Activated CD8-positive, alpha-beta memory T cell treated with anti-CD3 and anti-CD28 coated beads, Interleukin-2, amount 10 ng/mL, durations not matched to agents 7 days and 5 days (primary cell): ENCODE measurements around the gene PDE11A. TPM values are rescaled to one million over a fixed set of nuclear protein-coding genes. Genes with fewer than 3 reads are reported as not detected.

Source experiments
- ATAC-seq: fragments of 150-1000 bp; cut with Tn5 transposase; one replicate; pipeline ENCODE4 v1.10.0; 2021; ENCODE audit warnings: moderate library complexity
- CTCF ChIA-PET: fragments of 350-600 bp; sonication (Branson Sonifier 250); formaldehyde crosslinking; loops from one replicate; lab custom pipeline; 2021; ENCODE audit warnings: antibody characterized with exemption; lab: Charles Lee
- DNase-seq: peaks from one replicate; pipeline ENCODE4 v3.0.0-alpha.2; 2020
- H3K27ac Mint-ChIP-seq: one replicate; pipeline ENCODE4 v1.8.0; 2021; ENCODE audit warnings: mild to moderate bottlenecking, mixed read lengths
- H3K27me3 Mint-ChIP-seq: one replicate; pipeline ENCODE4 v1.8.0; 2021; ENCODE audit warnings: mixed read lengths
- H3K36me3 Mint-ChIP-seq: one replicate; pipeline ENCODE4 v1.8.0; 2021; ENCODE audit warnings: mild to moderate bottlenecking, mixed read lengths
- H3K4me1 Mint-ChIP-seq: one replicate; pipeline ENCODE4 v1.8.0; 2021; ENCODE audit warnings: mixed read lengths
- H3K4me3 Mint-ChIP-seq: one replicate; pipeline ENCODE4 v1.8.0; 2021; ENCODE audit warnings: mild to moderate bottlenecking, moderate library complexity, mixed read lengths
- H3K9me3 Mint-ChIP-seq: one replicate; pipeline ENCODE4 v1.8.0; 2022; ENCODE audit warnings: low read depth, mixed read lengths
- total RNA-seq, 2 experiments: library from RNA; stranded (reverse); gene quantifications; one replicate each; pipeline ENCODE4 v1.2.3, GENCODE V29; 2021

Gene PDE11A
- total RNA-seq, 2 experiments from 2014 or later: not detected

DNA sequence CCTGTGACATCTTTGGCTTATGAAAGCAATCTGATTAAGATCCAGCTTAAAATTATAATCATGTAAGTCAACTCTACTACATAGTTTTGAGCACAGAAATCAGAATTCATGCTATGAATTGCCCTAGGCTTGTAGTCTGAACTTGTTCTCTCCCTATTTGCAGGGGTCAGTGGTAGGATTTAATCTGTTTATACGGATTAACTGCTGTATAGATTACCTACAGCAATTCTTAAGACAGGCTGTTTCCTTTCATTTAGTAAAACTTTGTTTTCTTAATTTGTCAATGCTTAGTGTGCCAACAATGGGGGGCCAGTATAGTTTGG is 287.9 kb downstream of the PDE11A start:
- H3K4me1 Mint-ChIP-seq: peaks cover 30% of the 10 kb centered on the region
- CTCF ChIA-PET: interaction anchor here (0.5 to 1.1 kb wide), 3 partner anchors 11 to 717 kb away, joined by 3 to 5 read pairs (median 4); no protein-coding TSS in a partner anchor
- H3K36me3 Mint-ChIP-seq: peaks cover 6% of the 10 kb centered on the region
- DNase-seq: no peak
- peak overlapping the region; percentile 79 for H3K27ac Mint-ChIP-seq
- peaks cover 2% of the 10 kb centered on the region for H3K27me3 Mint-ChIP-seq
- peak overlapping the region; percentile 45 for H3K4me3 Mint-ChIP-seq
- H3K9me3 Mint-ChIP-seq: peaks cover 3% of the 10 kb centered on the region
- ATAC-seq: no peak

DNA sequence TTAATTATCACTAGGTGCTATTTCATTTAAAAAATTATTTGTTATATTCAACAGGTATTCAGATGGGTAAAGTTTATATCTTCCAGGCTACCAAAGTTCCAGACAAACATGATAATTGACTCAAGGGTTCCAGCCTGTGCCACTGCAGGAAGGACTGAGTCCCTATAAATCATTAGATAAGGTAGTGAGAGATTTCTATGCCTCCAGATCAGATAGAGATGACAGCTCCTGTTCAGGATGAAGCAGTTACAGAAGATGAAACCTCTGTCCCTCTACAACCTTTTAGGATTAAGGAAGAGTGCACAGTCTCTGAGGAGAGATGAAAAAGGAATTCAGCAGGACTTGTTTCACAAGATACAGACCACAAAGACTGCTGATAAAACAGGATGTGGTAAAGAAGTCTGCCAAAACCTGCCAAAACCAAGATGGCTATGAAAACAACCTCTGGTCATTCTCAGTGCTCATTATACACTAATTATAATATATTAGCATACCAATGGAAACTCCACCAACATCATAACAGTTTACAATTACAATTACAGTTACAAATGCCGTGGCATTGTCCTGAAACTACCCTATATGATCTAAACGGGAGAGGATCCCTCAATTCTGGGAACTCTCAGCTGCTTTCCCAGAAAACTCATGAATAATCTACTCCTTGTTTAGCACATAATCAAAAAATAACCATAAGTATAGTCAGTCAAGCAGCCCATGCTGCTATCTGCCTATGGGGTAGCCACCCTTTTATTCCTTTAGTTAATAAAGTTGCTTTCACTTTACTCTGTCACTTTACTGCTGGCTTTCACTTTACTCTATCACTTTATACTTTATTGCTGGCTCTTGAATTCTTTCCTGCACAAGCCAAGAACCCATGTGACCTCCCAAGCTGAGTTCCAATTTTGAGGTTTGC is 288.5 kb downstream of the PDE11A start:
- peak overlapping the region; percentile 79 for H3K27ac Mint-ChIP-seq
- ATAC-seq: peak; percentile 85
- H3K27me3 Mint-ChIP-seq: peaks cover 2% of the 10 kb centered on the region
- DNase-seq: peak; percentile 56
- peaks cover 3% of the 10 kb centered on the region for H3K9me3 Mint-ChIP-seq
- peaks cover 30% of the 10 kb centered on the region for H3K4me1 Mint-ChIP-seq
- H3K4me3 Mint-ChIP-seq: peak overlapping the region; percentile 45
- CTCF ChIA-PET: interaction anchor here (0.5 to 1.1 kb wide), 4 partner anchors 10 to 718 kb away, joined by 3 to 5 read pairs (median 4); no protein-coding TSS in a partner anchor
- peaks cover 6% of the 10 kb centered on the region for H3K36me3 Mint-ChIP-seq

- no peak overlapping the region for H3K4me3 Mint-ChIP-seq
- peaks cover 3% of the 10 kb centered on the region for H3K9me3 Mint-ChIP-seq
- ATAC-seq: no peak
- CTCF ChIA-PET: interaction anchor here (1.0 to 1.6 kb wide), 3 partner anchors 11 to 19 kb away, joined by 4 read pairs; no protein-coding TSS in a partner anchor
- H3K27ac Mint-ChIP-seq: no peak overlapping the region
- H3K36me3 Mint-ChIP-seq: peaks cover 6% of the 10 kb centered on the region
- DNase-seq: no peak
- H3K4me1 Mint-ChIP-seq: peaks cover 30% of the 10 kb centered on the region
- H3K27me3 Mint-ChIP-seq: peaks cover 2% of the 10 kb centered on the region
Measured at GRCh38 chr2:177783091-177783490, 289.5 kb downstream of the PDE11A start.

DNA sequence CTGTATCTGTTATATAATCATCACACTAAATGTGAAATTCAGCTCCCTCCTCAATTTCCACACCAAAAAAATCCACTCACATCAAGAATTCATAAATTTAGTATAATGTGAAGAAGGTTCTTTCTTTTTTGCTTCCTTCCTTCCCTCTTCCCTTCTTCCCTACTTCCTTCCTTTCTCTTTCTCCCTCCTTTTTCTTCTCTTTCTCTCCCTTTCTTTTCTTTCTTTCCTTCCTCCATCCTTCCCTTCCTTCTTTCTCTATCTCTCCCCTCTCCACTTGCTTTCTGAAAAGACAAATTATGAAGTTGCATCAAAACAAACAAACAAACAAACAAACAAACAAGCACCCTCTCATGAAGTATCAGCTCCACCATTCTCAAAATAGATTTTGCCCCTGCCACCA is 290.0 kb downstream of the PDE11A start:
- Mint-ChIP-seq H3K36me3 (peaks cover 6% of the 10 kb centered on the region), H3K9me3 (peaks cover 3% of the 10 kb centered on the region), H3K27ac (no peak overlapping the region), H3K4me3 (no peak overlapping the region), H3K27me3 (peaks cover 2% of the 10 kb centered on the region), H3K4me1 (peaks cover 30% of the 10 kb centered on the region)
- DNase-seq (no peak), ATAC-seq (no peak)
- CTCF ChIA-PET: interaction anchor here (1.2 to 1.6 kb wide), 2 partner anchors 10 to 19 kb away, joined by 4 read pairs; no protein-coding TSS in a partner anchor

DNA sequence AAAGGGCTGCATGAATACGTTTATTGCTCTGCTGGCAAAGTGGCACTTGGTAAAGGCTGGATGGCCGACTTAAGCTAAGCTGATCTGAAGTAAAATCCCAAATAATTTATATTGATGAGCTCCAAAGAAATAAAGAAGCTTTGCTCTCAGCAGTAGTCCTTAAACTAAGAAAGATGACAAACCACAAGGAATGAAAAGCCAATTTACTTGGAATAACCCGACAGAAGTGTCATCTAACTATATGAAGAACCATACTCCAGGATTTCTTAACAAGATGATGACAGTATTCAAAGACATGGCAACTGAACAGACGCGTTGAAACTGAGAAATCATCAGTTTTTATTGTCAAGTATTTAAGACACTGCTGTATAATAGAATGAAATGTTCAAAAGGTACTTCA is 294.1 kb downstream of the PDE11A start:
- ATAC-seq (no peak), DNase-seq (no peak)
- Mint-ChIP-seq H3K27ac (no peak overlapping the region), H3K9me3 (no peaks in the 10 kb centered on the region), H3K27me3 (peaks cover 14% of the 10 kb centered on the region), H3K36me3 (peaks cover 6% of the 10 kb centered on the region), H3K4me1 (peaks cover 14% of the 10 kb centered on the region), H3K4me3 (no peak overlapping the region)
- CTCF ChIA-PET: no interaction called here

DNA sequence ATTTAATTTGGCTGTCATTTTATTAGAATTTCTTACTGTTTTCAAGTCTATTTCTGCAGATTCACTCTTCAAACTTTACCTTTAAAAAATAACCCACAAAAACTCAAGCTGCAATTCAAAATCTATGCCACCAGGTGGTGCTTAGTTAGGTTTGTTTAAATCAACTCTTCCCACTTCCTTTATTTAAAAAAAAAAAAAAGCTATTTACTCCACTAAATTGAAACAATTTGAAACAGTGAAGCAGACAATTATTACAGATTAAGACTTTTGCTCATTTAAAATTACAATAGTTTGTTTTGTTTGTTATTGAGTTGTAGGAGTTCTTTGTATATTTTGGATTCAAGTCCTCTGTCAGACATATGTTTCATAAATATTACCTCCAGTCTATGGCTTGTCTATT is 300.0 kb downstream of the PDE11A start:
- no peaks in the 10 kb centered on the region for H3K36me3 Mint-ChIP-seq
- peaks cover 16% of the 10 kb centered on the region for H3K27me3 Mint-ChIP-seq
- DNase-seq: no peak
- no peak overlapping the region for H3K27ac Mint-ChIP-seq
- H3K9me3 Mint-ChIP-seq: no peaks in the 10 kb centered on the region
- no peak for ATAC-seq
- H3K4me1 Mint-ChIP-seq: peaks cover 2% of the 10 kb centered on the region
- H3K4me3 Mint-ChIP-seq: no peak overlapping the region
- CTCF ChIA-PET: interaction anchor here (0.6 to 2.1 kb wide), 7 partner anchors 8 to 41 kb away, joined by 3 to 15 read pairs (median 4); no protein-coding TSS in a partner anchor

GRCh38 chr2:177771191-177771590 is 301.4 kb downstream of the PDE11A start:
- Mint-ChIP-seq H3K4me1 (peaks cover 2% of the 10 kb centered on the region), H3K4me3 (no peak overlapping the region), H3K9me3 (no peaks in the 10 kb centered on the region), H3K27me3 (peaks cover 16% of the 10 kb centered on the region), H3K27ac (no peak overlapping the region), H3K36me3 (no peaks in the 10 kb centered on the region)
- ATAC-seq: no peak
- no peak for DNase-seq
- CTCF ChIA-PET: no interaction called here

- H3K27me3 Mint-ChIP-seq: peaks cover 5% of the 10 kb centered on the region
- H3K9me3 Mint-ChIP-seq: no peaks in the 10 kb centered on the region
- DNase-seq (no peak), ATAC-seq (no peak)
- peaks cover 3% of the 10 kb centered on the region for H3K4me1 Mint-ChIP-seq
- CTCF ChIA-PET: interaction anchor here (2.0 kb wide), 1 partner anchor 26 kb away, joined by 4 read pairs; no protein-coding TSS in a partner anchor
- no peaks in the 10 kb centered on the region for H3K36me3 Mint-ChIP-seq
- no peak overlapping the region for H3K4me3 Mint-ChIP-seq
- no peak overlapping the region for H3K27ac Mint-ChIP-seq
Measured at GRCh38 chr2:177767768-177768167, 304.8 kb downstream of the PDE11A start.

GRCh38 chr2:177765698-177766097 is 306.9 kb downstream of the PDE11A start:
- H3K36me3 Mint-ChIP-seq: no peaks in the 10 kb centered on the region
- H3K9me3 Mint-ChIP-seq: no peaks in the 10 kb centered on the region
- DNase-seq (no peak), ATAC-seq (no peak)
- H3K4me3 Mint-ChIP-seq: no peak overlapping the region
- peaks cover 3% of the 10 kb centered on the region for H3K4me1 Mint-ChIP-seq
- peaks cover 19% of the 10 kb centered on the region for H3K27me3 Mint-ChIP-seq
- CTCF ChIA-PET: interaction anchor here (0.9 to 2.0 kb wide), 4 partner anchors 18 to 601 kb away, joined by 3 to 4 read pairs (median 4); no protein-coding TSS in a partner anchor
- H3K27ac Mint-ChIP-seq: no peak overlapping the region

- Mint-ChIP-seq H3K27me3 (peaks cover 32% of the 10 kb centered on the region), H3K9me3 (no peaks in the 10 kb centered on the region), H3K27ac (no peak overlapping the region), H3K4me1 (peaks cover 3% of the 10 kb centered on the region), H3K36me3 (no peaks in the 10 kb centered on the region), H3K4me3 (no peak overlapping the region)
- ATAC-seq (peak; percentile 97), DNase-seq (peak; percentile 86)
- CTCF ChIA-PET: interaction anchor here (0.6 to 3.7 kb wide), 15 partner anchors 9 to 625 kb away, joined by 3 to 16 read pairs (median 4); no protein-coding TSS in a partner anchor
Measured at GRCh38 chr2:177763531-177764265, 308.9 kb downstream of the PDE11A start.

- Mint-ChIP-seq H3K9me3 (no peaks in the 10 kb centered on the region), H3K27me3 (peaks cover 38% of the 10 kb centered on the region), H3K36me3 (no peaks in the 10 kb centered on the region), H3K4me1 (peaks cover 6% of the 10 kb centered on the region), H3K4me3 (no peak overlapping the region), H3K27ac (no peak overlapping the region)
- CTCF ChIA-PET: interaction anchor here (0.9 kb wide), 1 partner anchor 34 kb away, joined by 3 read pairs; no protein-coding TSS in a partner anchor
- ATAC-seq: no peak
- no peak for DNase-seq
Measured at GRCh38 chr2:177759443-177759842, 313.1 kb downstream of the PDE11A start.

- Mint-ChIP-seq H3K9me3 (no peaks in the 10 kb centered on the region), H3K27ac (no peak overlapping the region), H3K4me1 (peaks cover 6% of the 10 kb centered on the region), H3K36me3 (no peaks in the 10 kb centered on the region), H3K4me3 (no peak overlapping the region), H3K27me3 (peaks cover 41% of the 10 kb centered on the region)
- CTCF ChIA-PET: interaction anchor here (0.9 kb wide), 1 partner anchor 34 kb away, joined by 3 read pairs; no protein-coding TSS in a partner anchor
- DNase-seq: no peak
- ATAC-seq: no peak
Measured at GRCh38 chr2:177758591-177759371, 313.8 kb downstream of the PDE11A start.
